Stimulated activated CD4-positive, alpha-beta T cell treated with anti-CD3 and anti-CD28 coated beads, TNF-alpha, amount 100 ng/mL, for 1 hour (primary cell): Measurements from ENCODE around the gene PLA2G2C.

ENCODE experiments used
- DNase-seq, 3 donors: peaks; one replicate each; pipeline ENCODE4 v3.0.0-alpha.2; 2020; ENCODE audit warnings: low read depth in 3 of 3, low spot score in 1 of 3

Gene PLA2G2C

GRCh38 chr1:20209471-20209870 lies 23.2 kb upstream of the PLA2G2C start:
- no peak for DNase-seq

GRCh38 chr1:20207546-20207945 lies 21.2 kb upstream of the PLA2G2C start:
- no peak for DNase-seq

- DNase-seq, result no peak
These were observed 15.8 kb upstream of the PLA2G2C start for GRCh38 chr1:20202166-20202565.

GRCh38 chr1:20200966-20201365 lies 14.6 kb upstream of the PLA2G2C start:
- no peak for DNase-seq

GRCh38 chr1:20199840-20200239 lies 13.5 kb upstream of the PLA2G2C start:
- no peak for DNase-seq

- DNase-seq, result no peak
These were observed 13.1 kb upstream of the PLA2G2C start for GRCh38 chr1:20199403-20199802.

GRCh38 chr1:20198918-20199317 lies 12.6 kb upstream of the PLA2G2C start:
- no peak for DNase-seq

- DNase-seq, result no peak
These were observed 12.0 kb upstream of the PLA2G2C start for GRCh38 chr1:20198296-20198695.

- DNase-seq, result no peak
These were observed 11.0 kb upstream of the PLA2G2C start for GRCh38 chr1:20197329-20197791.

- DNase-seq, result no peak
These were observed 9.1 kb upstream of the PLA2G2C start for GRCh38 chr1:20195462-20195780.

GRCh38 chr1:20194757-20195461 lies 8.6 kb upstream of the PLA2G2C start:
- DNase-seq, result peak in 2 of 3 donors; percentile 52 to 70

GRCh38 chr1:20194224-20194623 lies 7.9 kb upstream of the PLA2G2C start:
- DNase-seq, result no peak

- DNase-seq, result no peak
These were observed 6.6 kb upstream of the PLA2G2C start for GRCh38 chr1:20192871-20193411.

GRCh38 chr1:20192364-20192763 lies 6.0 kb upstream of the PLA2G2C start:
- DNase-seq, result no peak

- DNase-seq, result no peak
These were observed 5.0 kb upstream of the PLA2G2C start for GRCh38 chr1:20191266-20191825.

- DNase-seq, result no peak
These were observed 4.2 kb upstream of the PLA2G2C start for GRCh38 chr1:20190256-20191160.

- DNase-seq, result no peak
These were observed 3.3 kb upstream of the PLA2G2C start for GRCh38 chr1:20189664-20190063.

- DNase-seq, result no peak
These were observed 2.1 kb upstream of the PLA2G2C start for GRCh38 chr1:20188455-20188817.

GRCh38 chr1:20187813-20188454 lies 1.6 kb upstream of the PLA2G2C start:
- no peak for DNase-seq

GRCh38 chr1:20187103-20187812 lies 940 bp upstream of the PLA2G2C start:
- no peak for DNase-seq
